ENCODE data around the gene KCNMA1. TPM values are rescaled to one million over a fixed set of nuclear protein-coding genes. Genes with fewer than 3 reads are reported as not detected.

KCNMA1 gene
- polyA plus RNA-seq, 1 donor from 2014 or later, result 60.8 TPM

GRCh38 chr10:77281719-77282118 is 355.9 kb downstream of the KCNMA1 start:
- no peaks in the 10 kb centered on the region for H3F3A ChIP-seq (ENCODE audit: insufficient read depth, low read length, poor library complexity, severe bottlenecking)
- no peak overlapping the region for H3K9ac ChIP-seq (ENCODE audit: low read length)
- H4K20me1 ChIP-seq (ENCODE audit: insufficient read depth), result no peaks in the 10 kb centered on the region
- H3K27ac ChIP-seq (ENCODE audit: low read length), result no peak overlapping the region
- H3K9me3 ChIP-seq (ENCODE audit: low read length), result no peaks in the 10 kb centered on the region
- TF ChIP-seq CTCF (IDR thresholded peaks at IDR 0.05; ENCODE audit: poor library complexity, severe bottlenecking), result no peak
- TF ChIP-seq EZH2 (IDR thresholded peaks at IDR 0.05; ENCODE audit: borderline replicate concordance, insufficient read depth, low read length, poor library complexity, severe bottlenecking), result no peak
- TF ChIP-seq SMC3 (conservative IDR thresholded peaks at IDR 0.05; ENCODE audit: poor library complexity), result no peak
- no peak for TF ChIP-seq MXI1 (conservative IDR thresholded peaks at IDR 0.05; ENCODE audit: poor library complexity, severe bottlenecking)
- TF ChIP-seq TAF1 (IDR thresholded peaks at IDR 0.05; ENCODE audit: low read depth), result no peak
- TF ChIP-seq RAD21 (conservative IDR thresholded peaks at IDR 0.05), result no peak
- TF ChIP-seq REST (IDR thresholded peaks at IDR 0.05; ENCODE audit: borderline replicate concordance), result no peak
- TF ChIP-seq POLR2AphosphoS5 (IDR thresholded peaks at IDR 0.05), result no peak
- TF ChIP-seq EP300 (conservative IDR thresholded peaks at IDR 0.05; ENCODE audit: poor library complexity, severe bottlenecking), result no peak
- no peak overlapping the region for H2AFZ ChIP-seq (ENCODE audit: low read depth, low read length)
- H3K36me3 ChIP-seq (ENCODE audit: insufficient read depth, low read length), result no peaks in the 10 kb centered on the region
- H3K9me2 ChIP-seq (ENCODE audit: insufficient read depth, low read length), result no peaks in the 10 kb centered on the region
- H3K4me2 ChIP-seq (ENCODE audit: low read length), result no peak overlapping the region
- H3K79me2 ChIP-seq (replicated peaks; ENCODE audit: insufficient read depth, low read length), result no peaks in the 10 kb centered on the region
- H3K4me3 ChIP-seq (ENCODE audit: low read length), result no peak overlapping the region
- no peaks in the 10 kb centered on the region for H3K27me3 ChIP-seq (ENCODE audit: insufficient read depth, low read depth, low read length)

GRCh38 chr10:77279207-77279606 is 358.4 kb downstream of the KCNMA1 start:
- Histone ChIP-seq H3K4me3 (ENCODE audit: low read length) (no peak overlapping the region), H3K79me2 (replicated peaks; ENCODE audit: insufficient read depth, low read length) (no peaks in the 10 kb centered on the region), H3F3A (ENCODE audit: insufficient read depth, low read length, poor library complexity, severe bottlenecking) (no peaks in the 10 kb centered on the region), H2AFZ (ENCODE audit: low read depth, low read length) (no peak overlapping the region), H3K4me2 (ENCODE audit: low read length) (no peak overlapping the region), H3K27ac (ENCODE audit: low read length) (no peak overlapping the region), H3K9me3 (ENCODE audit: low read length) (no peaks in the 10 kb centered on the region), H3K36me3 (ENCODE audit: insufficient read depth, low read length) (no peaks in the 10 kb centered on the region), H3K9me2 (ENCODE audit: insufficient read depth, low read length) (no peaks in the 10 kb centered on the region), H3K9ac (ENCODE audit: low read length) (no peak overlapping the region), H4K20me1 (ENCODE audit: insufficient read depth) (no peaks in the 10 kb centered on the region), H3K27me3 (ENCODE audit: insufficient read depth, low read depth, low read length) (no peaks in the 10 kb centered on the region)
- TF ChIP-seq POLR2AphosphoS5 (IDR thresholded peaks at IDR 0.05) (no peak), MXI1 (conservative IDR thresholded peaks at IDR 0.05; ENCODE audit: poor library complexity, severe bottlenecking) (no peak), EP300 (conservative IDR thresholded peaks at IDR 0.05; ENCODE audit: poor library complexity, severe bottlenecking) (no peak), EZH2 (IDR thresholded peaks at IDR 0.05; ENCODE audit: borderline replicate concordance, insufficient read depth, low read length, poor library complexity, severe bottlenecking) (no peak), SMC3 (conservative IDR thresholded peaks at IDR 0.05; ENCODE audit: poor library complexity) (no peak), REST (IDR thresholded peaks at IDR 0.05; ENCODE audit: borderline replicate concordance) (no peak), RAD21 (conservative IDR thresholded peaks at IDR 0.05) (no peak), CTCF (IDR thresholded peaks at IDR 0.05; ENCODE audit: poor library complexity, severe bottlenecking) (no peak), TAF1 (IDR thresholded peaks at IDR 0.05; ENCODE audit: low read depth) (no peak)

Data from neural cell (in vitro differentiated cells).